HCT116 (cell line): Measurements from ENCODE around the gene LRRC75A. TPM values are rescaled to one million over a fixed set of nuclear protein-coding genes. Genes with fewer than 3 reads are reported as not detected.

Experiments used
- ATAC-seq: fragments of 200-7000 bp; cut with Tn5 transposase; 2 replicates; pipeline ENCODE4 v1.9.1; 2020; ENCODE audit warnings: mild to moderate bottlenecking, moderate library complexity
- BruUV-seq: library from RNA; stranded (reverse); fragments of 400-500 nt; replicated peaks from 2 replicates; lab custom pipeline; 2021; lab: Mats Ljungman, UMichigan
- CTCF ChIA-PET: fragments of 300-600 bp; sonication (Branson Sonifier 250); formaldehyde crosslinking; loops from one replicate; lab custom pipeline; 2021; ENCODE audit warnings: antibody characterized with exemption; lab: Charles Lee
- POLR2A ChIA-PET: fragments of 300-600, 350-600 bp; sonication (Branson Sonifier 250); formaldehyde crosslinking; loops from one replicate; lab custom pipeline; 2021; ENCODE audit warnings: antibody characterized with exemption; lab: Charles Lee
- RAD21 ChIA-PET, 2 experiments: fragments of 300-600 bp; sonication (Branson Sonifier 250); formaldehyde crosslinking; loops; one replicate each; lab custom pipeline; 2023; ENCODE audit warnings: low total read pairs in 2 of 2; ENCODE audit not compliant: uncharacterized antibody in 2 of 2, unreplicated experiment in 2 of 2, low non-redundant PET in 1 of 2; lab: Charles Lee
- DNase-seq: peaks from one replicate; pipeline ENCODE4 v3.0.0-alpha.2; 2010; ENCODE audit warnings: low read depth, low spot score
- H2AFZ ChIP-seq: fragments of 200-600 bp; shearing (Covaris generic), sonication (generic); 2 replicates; pipeline ENCODE4 v1.6.1; 2017; ENCODE audit warnings: low read depth, mixed run types, mixed read lengths, antibody characterized with exemption, low read length; ENCODE audit not compliant: poor library complexity, severe bottlenecking
- H3K27ac ChIP-seq: 2 replicates; pipeline ENCODE4 v1.5.1; 2012; ENCODE audit warnings: low read depth, low read length
- H3K27me3 ChIP-seq: fragments of 200-600 bp; sonication (generic); 2 replicates; pipeline ENCODE4 v1.6.1; 2016; ENCODE audit warnings: mixed run types, low read length, mixed read lengths; ENCODE audit not compliant: insufficient read depth
- H3K36me3 ChIP-seq, 2 experiments: fragments of 200-500 bp in 1 of 2; fragments of 200-600 bp in 1 of 2; sonication (Bioruptor generic) in 1 of 2; sonication (generic) in 1 of 2; 2 replicates each; pipeline versions ENCODE4 v1.5.1 to v1.6.1; 2014 to 2016; ENCODE audit warnings: low read length in 2 of 2, inconsistent platforms in 1 of 2, mixed read lengths in 1 of 2, mixed run types in 1 of 2; ENCODE audit not compliant: insufficient read depth in 2 of 2, control insufficient read depth in 1 of 2
- H3K4me1 ChIP-seq, 2 experiments: fragments of 200-600 bp in 1 of 2; sonication (generic) in 1 of 2; 2 replicates each; pipeline versions ENCODE4 v1.5.1 to v1.6.1; 2012 to 2017; ENCODE audit warnings: low read length in 2 of 2, inconsistent platforms in 1 of 2, mild to moderate bottlenecking in 1 of 2, mixed read lengths in 1 of 2, mixed run types in 1 of 2, moderate library complexity in 1 of 2; ENCODE audit not compliant: insufficient read depth in 2 of 2, control insufficient read depth in 1 of 2
- H3K4me2 ChIP-seq: fragments of 200-600 bp; sonication (generic); 2 replicates; pipeline ENCODE4 v1.6.1; 2017; ENCODE audit warnings: mixed run types, low read length, mixed read lengths
- H3K4me3 ChIP-seq, 2 experiments: fragments of 200-600 bp in 1 of 2; sonication (generic) in 1 of 2; replicated peaks in 1 of 2; 2 replicates each; pipeline ENCODE4 v1.5.1; 2011 to 2016; ENCODE audit warnings: low read length in 2 of 2, control low read depth in 1 of 2, low read depth in 1 of 2, mild to moderate bottlenecking in 1 of 2, mixed read lengths in 1 of 2, mixed run types in 1 of 2
- H3K79me2 ChIP-seq: fragments of 200-600 bp; sonication (generic); 2 replicates; pipeline ENCODE4 v1.6.1; 2017; ENCODE audit warnings: mild to moderate bottlenecking, mixed run types, low read length, moderate library complexity, mixed read lengths; ENCODE audit not compliant: insufficient read depth
- H3K9ac ChIP-seq: fragments of 200-600 bp; sonication (generic); 2 replicates; pipeline ENCODE4 v1.6.1; 2016; ENCODE audit warnings: low read length, mixed read lengths
- H3K9me2 ChIP-seq: fragments of 200-600 bp; sonication (generic), shearing (Covaris generic); 2 replicates; pipeline ENCODE4 v1.6.1; 2017; ENCODE audit warnings: mixed run types, mild to moderate bottlenecking, moderate library complexity; ENCODE audit not compliant: insufficient read depth
- H3K9me3 ChIP-seq, 2 experiments: fragments of 200-500 bp in 1 of 2; fragments of 200-600 bp in 1 of 2; sonication (Bioruptor generic) in 1 of 2; sonication (generic) in 1 of 2; 2 replicates each; pipeline ENCODE4 v1.6.1; 2014 to 2017; ENCODE audit warnings: low read length in 2 of 2, mixed read lengths in 2 of 2, inconsistent platforms in 1 of 2, low read depth in 1 of 2, mild to moderate bottlenecking in 1 of 2, mixed run types in 1 of 2, moderate library complexity in 1 of 2; ENCODE audit not compliant: control insufficient read depth in 1 of 2, insufficient read depth in 1 of 2
- H4K20me1 ChIP-seq: fragments of 200-600 bp; sonication (generic), shearing (Covaris generic); 2 replicates; pipeline ENCODE4 v1.6.1; 2017; ENCODE audit warnings: mixed run types, mild to moderate bottlenecking, moderate library complexity; ENCODE audit not compliant: insufficient read depth
- EZH2 ChIP-seq: fragments of 200-600 bp; sonication (generic); IDR thresholded peaks from 2 replicates; pipeline ENCODE4 v1.6.1; 2017; ENCODE audit warnings: antibody characterized with exemption, mixed run types
- POLR2AphosphoS5 ChIP-seq: IDR thresholded peaks from 2 replicates; pipeline ENCODE4 v1.6.1; 2011; ENCODE audit warnings: mild to moderate bottlenecking, low read depth, low read length, moderate library complexity
- SP1 ChIP-seq: IDR thresholded peaks from 2 replicates; pipeline ENCODE4 v1.6.1; 2012; ENCODE audit warnings: low read depth
- TCF7L2 ChIP-seq: IDR thresholded peaks from 2 replicates; pipeline ENCODE4 v1.7.0; 2011; ENCODE audit warnings: borderline replicate concordance, inconsistent platforms; ENCODE audit not compliant: insufficient read depth, insufficient read length; ENCODE audit errors: extremely low read depth
- YY1 ChIP-seq: IDR thresholded peaks from 2 replicates; pipeline ENCODE4 v1.6.1; 2011; ENCODE audit warnings: low read length, low read depth, moderate library complexity, mild to moderate bottlenecking; ENCODE audit not compliant: insufficient replicate concordance; ENCODE audit errors: extremely low read depth
- ZNF274 ChIP-seq: fragments of 200-500 bp; sonication (Bioruptor generic); IDR thresholded peaks from 2 replicates; pipeline ENCODE4 v1.6.1; 2014; ENCODE audit warnings: mild to moderate bottlenecking, low read depth, low read length, inconsistent platforms
- intact Hi-C: fragments of 100-400 bp; cut with micrococcal nuclease; formaldehyde crosslinking; loops from 2 replicates; pipeline ENCODE4 v1.10.0; 2022
- total RNA-seq: library from RNA; stranded (reverse); gene quantifications from one replicate; pipeline ENCODE4 v1.2.1, GENCODE V29; 2021; ENCODE audit not compliant: unreplicated experiment

Gene LRRC75A
- total RNA-seq, 1 experiment from 2014 or later, result 2.3 TPM

DNA sequence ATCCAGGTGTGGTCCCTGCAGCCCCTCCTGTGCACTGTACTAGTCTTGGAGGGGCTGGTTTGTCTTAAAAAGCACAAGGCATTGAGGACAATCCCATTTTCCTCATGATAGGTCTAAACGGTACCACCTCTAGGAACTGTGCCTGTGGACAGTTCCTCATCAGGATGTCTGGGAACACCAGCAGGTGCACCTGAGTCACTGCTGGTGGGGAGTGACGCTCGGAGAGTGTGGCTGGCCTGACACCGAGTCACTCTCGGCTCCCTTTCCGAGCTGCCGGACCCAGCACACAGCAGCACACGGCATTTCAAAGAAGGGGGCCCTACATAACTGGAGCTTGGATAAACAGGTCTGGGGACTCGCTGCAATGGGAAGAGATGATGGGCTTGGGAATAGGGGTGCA lies 25.6 kb downstream of the LRRC75A start:
- Histone ChIP-seq H2AFZ (no peak overlapping the region), H3K36me3 (no peaks in the 10 kb centered on the region), H3K79me2 (no peaks in the 10 kb centered on the region), H3K4me1 (peaks cover 0 to 9% of the 10 kb centered on the region in 2 experiments; a peak in 1 of 4 replicates), H3K27ac (no peak overlapping the region), H3K4me2 (no peak overlapping the region), H3K9me2 (no peaks in the 10 kb centered on the region), H3K4me3 (no peak overlapping the region), H3K9me3 (no peaks in the 10 kb centered on the region), H3K9ac (no peak overlapping the region), H3K27me3 (no peaks in the 10 kb centered on the region), H4K20me1 (no peaks in the 10 kb centered on the region)
- DNase-seq (no peak), ATAC-seq (no peak)
- ChIA-PET RAD21 (no interaction called here), POLR2A (no interaction called here), CTCF (no interaction called here)
- intact Hi-C loops, result no loop called here
- no peak for TF ChIP-seq POLR2AphosphoS5
- TF ChIP-seq EZH2, result no peak
- TF ChIP-seq YY1, result no peak
- no peak for TF ChIP-seq SP1
- no peak for TF ChIP-seq ZNF274
- no peak for TF ChIP-seq TCF7L2
- BruUV-seq, result no TSS peak

DNA sequence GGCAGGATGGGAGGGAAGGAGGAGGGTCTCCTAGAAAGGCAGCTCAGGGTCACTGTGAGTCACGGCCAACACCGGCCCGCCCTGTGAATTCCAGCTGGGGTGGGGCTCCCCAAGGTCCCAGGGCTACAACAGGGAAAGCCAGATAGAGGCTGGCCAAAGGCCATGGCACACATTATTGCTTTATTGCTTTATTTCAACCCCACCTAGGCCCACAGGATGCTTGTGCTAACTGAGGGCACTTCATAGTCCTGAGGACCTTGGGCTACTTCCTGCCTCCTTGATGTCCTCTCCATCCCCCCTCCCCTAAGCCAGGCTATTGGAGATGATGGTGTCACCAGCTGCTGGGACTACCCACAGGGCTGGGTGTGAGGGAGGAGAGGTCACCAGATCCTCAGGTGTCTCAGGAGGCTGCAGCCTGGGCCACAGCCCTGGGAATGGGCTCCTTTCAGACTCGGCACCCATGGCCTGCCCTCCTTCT lies 26.1 kb downstream of the LRRC75A start:
- Histone ChIP-seq H3K4me2 (peak overlapping the region; percentile 16; the same call in 1 of the 2 replicates), H3K4me3 (no peak overlapping the region), H3K9me3 (no peaks in the 10 kb centered on the region), H3K4me1 (peaks cover 0 to 9% of the 10 kb centered on the region in 2 experiments; a peak in 1 of 4 replicates), H3K9ac (no peak overlapping the region), H3K36me3 (no peaks in the 10 kb centered on the region), H3K9me2 (no peaks in the 10 kb centered on the region), H2AFZ (no peak overlapping the region), H3K79me2 (no peaks in the 10 kb centered on the region), H3K27me3 (no peaks in the 10 kb centered on the region), H3K27ac (no peak overlapping the region), H4K20me1 (no peaks in the 10 kb centered on the region)
- no TSS peak for BruUV-seq
- RAD21 ChIA-PET, result no interaction called here
- 0 out of 2 replicates have a peak, but pooled peaks have one; percentile 9 for ATAC-seq
- intact Hi-C loops, result no loop called here
- TF ChIP-seq TCF7L2 (peak; percentile 67), ZNF274 (no peak)
- DNase-seq, result no peak
- CTCF ChIA-PET, result no interaction called here
- POLR2A ChIA-PET, result no interaction called here
